ENCODE results near the gene AASS.

Gene AASS

GRCh38 chr7:122046402-122046801 lies 97.6 kb downstream of the AASS start:
- FAIRE-seq (no peak), DNase-seq (ENCODE audit: low spot score) (no peak)

- FAIRE-seq (no peak), DNase-seq (ENCODE audit: low spot score) (no peak)
Observed at GRCh38 chr7:122040147-122040546, 103.9 kb downstream of the AASS start.

GRCh38 chr7:122038904-122039303 lies 105.1 kb downstream of the AASS start:
- no peak for DNase-seq (ENCODE audit: low spot score)
- no peak for FAIRE-seq

- no peak for DNase-seq (ENCODE audit: low spot score)
- no peak for FAIRE-seq
Observed at GRCh38 chr7:122038134-122038533, 105.9 kb downstream of the AASS start.

DNA sequence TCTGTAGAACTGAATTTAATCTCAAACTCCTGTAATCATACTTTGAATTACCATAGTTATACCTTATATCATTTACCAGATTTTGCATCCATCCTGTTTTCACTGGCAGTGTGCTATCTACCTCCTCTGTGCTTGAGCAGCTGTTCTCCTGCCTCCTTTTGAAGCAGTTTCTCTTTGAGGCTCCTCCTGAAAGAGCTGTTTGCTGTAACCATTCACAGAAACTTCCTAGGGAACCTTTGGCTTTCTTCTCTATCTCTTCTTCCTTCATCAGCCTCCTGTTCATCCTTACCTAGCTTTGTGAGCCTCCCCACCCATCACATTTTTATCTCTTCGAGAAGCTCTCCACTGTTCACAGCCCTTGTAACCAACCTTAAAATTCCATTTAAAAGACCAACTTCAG lies 108.2 kb downstream of the AASS start:
- DNase-seq (ENCODE audit: low spot score), result no peak
- FAIRE-seq, result no peak

GRCh38 chr7:122033641-122034040 lies 110.4 kb downstream of the AASS start:
- no peak for FAIRE-seq

GRCh38 chr7:122027058-122027457 lies 117.0 kb downstream of the AASS start:
- no peak for DNase-seq (ENCODE audit: low spot score)
- FAIRE-seq, result no peak

More at GRCh38 chr7:122033641-122034040, 110.4 kb downstream of the AASS start:
- no peak for DNase-seq (ENCODE audit: low spot score)
